Right lobe of liver (tissue), 6 donors: ENCODE measurements around the gene GRB10. TPM values are rescaled to one million over a fixed set of nuclear protein-coding genes. Genes with fewer than 3 reads are reported as not detected.

Source experiments
- ATAC-seq, 4 donors: fragments of 200-7000 bp; cut with Tn5 transposase; one replicate each; pipeline ENCODE4 v1.9.1; 2020; ENCODE audit warnings: mild to moderate bottlenecking in 4 of 4, moderate library complexity in 4 of 4
- DNase-seq, 3 donors: peaks; one replicate each; pipeline ENCODE4 v3.0.0-alpha.2; 2020
- H3K27ac ChIP-seq, 3 donors: fragments of 200-600 bp; one replicate each; pipeline ENCODE4 v1.8.0; 2022
- H3K27me3 ChIP-seq, 2 donors: fragments of 200-600 bp; one replicate each; pipeline ENCODE4 v1.8.0; 2022
- H3K36me3 ChIP-seq, 4 donors: fragments of 200-600 bp; sonication (generic) in 1 of 4; one replicate each; pipeline versions ENCODE4 v1.5.1 to v1.8.0; 2017 to 2022; ENCODE audit warnings: control low read depth in 1 of 4
- H3K4me1 ChIP-seq, 4 donors: fragments of 200-600 bp; sonication (generic) in 1 of 4; one replicate each; pipeline versions ENCODE4 v1.5.1 to v1.8.0; 2017 to 2022; ENCODE audit warnings: control low read depth in 1 of 4
- H3K4me3 ChIP-seq, 3 donors: fragments of 200-600 bp; one replicate each; pipeline ENCODE4 v1.8.0; 2022
- H3K9me3 ChIP-seq, 4 donors: fragments of 200-600 bp; sonication (generic) in 1 of 4; one replicate each; pipeline versions ENCODE4 v1.5.1 to v1.8.0; 2017 to 2022; ENCODE audit warnings: control low read depth in 1 of 4
- POLR2A ChIP-seq: fragments of 450-650 bp; IDR thresholded peaks from one replicate; pipeline ENCODE4 v1.6.1; 2017; ENCODE audit warnings: antibody characterized with exemption, mild to moderate bottlenecking
- WGBS: methylation state at CpG from one replicate; pipeline ENCODE4 v1.1.6; 2018; ENCODE audit warnings: low coverage, low lambda C conversion rate; ENCODE audit not compliant: insufficient coverage; ENCODE audit errors: missing lambda C conversion rate; 5-methylcytosine and 5-hydroxymethylcytosine counted together
- intact Hi-C, 2 donors: fragments of 100-400 bp; cut with DNase I; formaldehyde crosslinking; loops; one replicate each; pipeline versions ENCODE4 v1.11.2 to v1.14.1; 2022
- total RNA-seq, 6 experiments: library from RNA; depleted of rRNA in 2 of 6; stranded (reverse); fragments of >200 nt in 2 of 6; fragmentation: NEBNext Ultra II Directional in 3 of 6; extraction: Animal tissue kit (Norgen Biotek cat#: 25700) in 3 of 6; gene quantifications; one replicate each; pipeline versions ENCODE4 v1.1.0 to v1.2.4, GENCODE V29; 2016 to 2023
- TF ChIP-seq, protein P1 (sequence below), 4 donors: fragments of 200-600 bp in 3 of 4; fragments of 450-650 bp in 1 of 4; IDR thresholded peaks; one replicate each; pipeline versions ENCODE4 v1.5.1 to v1.8.0; 2016 to 2022; ENCODE audit warnings: antibody characterized with exemption in 4 of 4, mild to moderate bottlenecking in 2 of 4
- donor health status: DM: no; HTN: yes; CAD: no.
- donor health status: DM: no; HTN: no; CAD: no.
- donor health status: DM: no; HTN: no; CAD: no.
- donor health status: DM: no; HTN: yes; CAD: no.
- donor health status: DM: no; HTN: yes; CAD: no.

Gene GRB10
- total RNA-seq, 6 experiments from 2014 or later, result 24.9 to 55.5 (median 40.0) TPM

DNA sequence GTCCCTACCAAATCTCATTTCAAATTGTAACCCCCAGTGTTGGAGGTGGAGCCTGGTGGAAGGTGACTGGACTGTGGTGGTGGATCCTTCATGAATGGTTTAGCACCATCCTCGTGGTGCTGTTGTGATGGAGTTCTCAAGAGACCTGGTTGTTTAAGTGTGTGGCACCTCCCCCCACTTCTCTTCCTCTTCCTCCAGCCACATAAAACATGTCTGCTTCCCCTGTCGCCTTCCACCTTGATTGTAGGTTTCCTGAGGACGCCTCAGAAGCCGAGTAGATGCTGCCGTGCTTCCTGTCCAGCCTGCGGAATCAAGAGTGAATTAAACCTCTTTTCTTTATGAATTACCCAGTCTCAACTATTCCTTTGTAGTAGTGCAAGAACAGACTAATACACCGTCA lies 21.0 kb downstream of the GRB10 start:
- ATAC-seq, result no peak
- no peaks in the 10 kb centered on the region for H3K27me3 ChIP-seq
- WGBS, result 40% methylated on average over 6 of the region's 7 CpGs
- intact Hi-C loops, result no loop called here
- no peak overlapping the region for H3K27ac ChIP-seq
- DNase-seq, result no peak
- TF ChIP-seq, protein P1, sequence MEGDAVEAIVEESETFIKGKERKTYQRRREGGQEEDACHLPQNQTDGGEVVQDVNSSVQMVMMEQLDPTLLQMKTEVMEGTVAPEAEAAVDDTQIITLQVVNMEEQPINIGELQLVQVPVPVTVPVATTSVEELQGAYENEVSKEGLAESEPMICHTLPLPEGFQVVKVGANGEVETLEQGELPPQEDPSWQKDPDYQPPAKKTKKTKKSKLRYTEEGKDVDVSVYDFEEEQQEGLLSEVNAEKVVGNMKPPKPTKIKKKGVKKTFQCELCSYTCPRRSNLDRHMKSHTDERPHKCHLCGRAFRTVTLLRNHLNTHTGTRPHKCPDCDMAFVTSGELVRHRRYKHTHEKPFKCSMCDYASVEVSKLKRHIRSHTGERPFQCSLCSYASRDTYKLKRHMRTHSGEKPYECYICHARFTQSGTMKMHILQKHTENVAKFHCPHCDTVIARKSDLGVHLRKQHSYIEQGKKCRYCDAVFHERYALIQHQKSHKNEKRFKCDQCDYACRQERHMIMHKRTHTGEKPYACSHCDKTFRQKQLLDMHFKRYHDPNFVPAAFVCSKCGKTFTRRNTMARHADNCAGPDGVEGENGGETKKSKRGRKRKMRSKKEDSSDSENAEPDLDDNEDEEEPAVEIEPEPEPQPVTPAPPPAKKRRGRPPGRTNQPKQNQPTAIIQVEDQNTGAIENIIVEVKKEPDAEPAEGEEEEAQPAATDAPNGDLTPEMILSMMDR (IDR thresholded peaks at IDR 0.05), result no peak
- TF ChIP-seq POLR2A, result no peak
- no peaks in the 10 kb centered on the region for H3K36me3 ChIP-seq
- H3K4me1 ChIP-seq, result peaks cover 0 to 19% (median 9%) of the 10 kb centered on the region in 4 donors
- H3K4me3 ChIP-seq, result no peak overlapping the region
- H3K9me3 ChIP-seq, result no peaks in the 10 kb centered on the region

- Histone ChIP-seq H3K27me3 (no peaks in the 10 kb centered on the region), H3K9me3 (no peaks in the 10 kb centered on the region), H3K4me1 (peaks cover 0 to 51% (median 19%) of the 10 kb centered on the region in 4 donors), H3K4me3 (no peak overlapping the region), H3K36me3 (no peaks in the 10 kb centered on the region), H3K27ac (no peak overlapping the region)
- intact Hi-C loops, result no loop called here
- TF ChIP-seq POLR2A, result no peak
- TF ChIP-seq, protein P1 (IDR thresholded peaks at IDR 0.05), result no peak
- WGBS, result 46% methylated on average over 9 of the region's 10 CpGs
- DNase-seq (no peak), ATAC-seq (peak; percentile 3 to 55 (median 36))
These were observed 24.8 kb downstream of the GRB10 start for GRCh38 chr7:50757703-50758390.

GRCh38 chr7:50756180-50756579 lies 26.5 kb downstream of the GRB10 start:
- Histone ChIP-seq H3K9me3 (no peaks in the 10 kb centered on the region), H3K4me3 (no peak overlapping the region), H3K27me3 (no peaks in the 10 kb centered on the region), H3K27ac (peak overlapping the region in 1 of 3 donors; percentile 65), H3K4me1 (peaks cover 0 to 51% (median 19%) of the 10 kb centered on the region in 4 donors), H3K36me3 (peaks cover 0 to 2% (median 0%) of the 10 kb centered on the region in 4 donors)
- WGBS, result 45% methylated on average over 4 of the region's 9 CpGs
- ATAC-seq (peak in 3 of 4 donors; percentile 5 to 39 (median 7)), DNase-seq (no peak)
- TF ChIP-seq, protein P1 (IDR thresholded peaks at IDR 0.05), result no peak
- intact Hi-C loops, result no loop called here

- Histone ChIP-seq H3K36me3 (peaks cover 0 to 2% (median 0%) of the 10 kb centered on the region in 4 donors), H3K9me3 (no peaks in the 10 kb centered on the region), H3K4me3 (no peak overlapping the region), H3K27ac (peak overlapping the region in 2 of 3 donors; percentile 8 to 65), H3K27me3 (no peaks in the 10 kb centered on the region), H3K4me1 (peaks cover 0 to 51% (median 19%) of the 10 kb centered on the region in 4 donors)
- intact Hi-C loops, result no loop called here
- ATAC-seq (peak; percentile 65 to 87 (median 85)), DNase-seq (peak in 2 of 3 donors; percentile 63 to 75)
- WGBS, result 24% methylated on average over 6 of the region's 6 CpGs
- TF ChIP-seq, protein P1 (IDR thresholded peaks at IDR 0.05), result no peak
These were observed 28.0 kb downstream of the GRB10 start for GRCh38 chr7:50754684-50755083.
